ENCODE results near the gene ALKBH4. TPM values are rescaled to one million over a fixed set of nuclear protein-coding genes. Genes with fewer than 3 reads are reported as not detected.

The ALKBH4 gene
- total RNA-seq (2013; cell fraction: nucleolus; rRNA removed): 7.4 and 13.0 TPM in 2 replicates
- total RNA-seq (2014; rRNA removed) (14.6 and 16.9 TPM in 2 replicates), total RNA-seq (2014; rRNA removed; fragmentation: Illumina TruSeq; extraction: Trizol) (5.6 and 6.1 TPM in 2 replicates), total RNA-seq (2021) (11.9 and 14.8 TPM in 2 replicates), polyA plus RNA-seq (2011; rRNA removed) (2.2 and 4.7 TPM in 2 replicates), polyA plus RNA-seq (2014; fragmentation: Illumina TruSeq; extraction: Trizol) (3.1 and 4.4 TPM in 2 replicates), polyA plus RNA-seq (2014; fragmentation: Nextera tagmentation; extraction: Ambion mirVana) (1 to 10 TPM; 4.1 to 9.1 TPM), polyA plus RNA-seq (2014; rRNA removed) (14.8 and 16.4 TPM in 2 replicates), polyA plus RNA-seq (2016; fragmentation: Nextera tagmentation; extraction: Ambion mirVana) (10 to 100 TPM; 13.6 to 15.7 TPM), polyA minus RNA-seq (2011; rRNA and poly(A)+ RNA removed) (1.8 and 2.9 TPM in 2 replicates), Bru-seq, nascent RNA (percentile 59 among the genes with signal in this experiment), BruChase-seq, experiment 1, labeled RNA remaining after a 6-hour chase (percentile 58 among the genes with signal in this experiment), BruChase-seq, experiment 2, labeled RNA remaining after a 2-hour chase (percentile 61 among the genes with signal in this experiment)
- 2.5 TPM for polyA plus RNA-seq (2011; ENCODE audit: low read depth)
- polyA plus RNA-seq (2011; cell fraction: cytosol; rRNA removed): 7.6 and 12.6 TPM in 2 replicates
- polyA plus RNA-seq (2011; cell fraction: nucleus; rRNA removed): 3.2 and 5.7 TPM in 2 replicates
- polyA plus RNA-seq (2012): 7.5 and 7.6 TPM in 2 replicates
- 1.2 and 3.3 TPM in 2 replicates for polyA minus RNA-seq (2011; cell fraction: cytosol; rRNA and poly(A)+ RNA removed)
- polyA minus RNA-seq (2011; cell fraction: nucleus; rRNA and poly(A)+ RNA removed): 2.4 and 4.1 TPM in 2 replicates
- long read RNA-seq, experiment 1, transcript ALKBH4-201 (3 exons, 2,105 nt): major isoform, 11 of 17 reads
- long read RNA-seq, experiment 1, partial matches to known transcripts: 0 of 17 reads
- long read RNA-seq, experiment 1, other reads (novel, unspliced or antisense): 4 of 17 reads
- long read RNA-seq, experiment 2, partial matches to known transcripts: 0 of 9 reads
- long read RNA-seq, experiment 2, other reads (novel, unspliced or antisense): 4 of 9 reads

- peak within 1 kb of the TSS; percentile 89 for H3K27ac ChIP-seq (ENCODE audit: control insufficient read depth, insufficient read depth)
- H3K9ac ChIP-seq (ENCODE audit: control insufficient read depth, insufficient read depth, low read length): peak within 1 kb of the TSS; percentile 98
- peaks cover 33% of the 10 kb centered on the region for H3K79me2 ChIP-seq (ENCODE audit: control insufficient read depth, insufficient read depth, low read length)
- ChIA-PET RAD21 (ENCODE audit: unreplicated experiment) (interaction anchor here (0.6 to 1.7 kb wide), 11 partner anchors 19 to 186 kb away, joined by 3 to 11 read pairs (median 3); no protein-coding TSS in a partner anchor), POLR2A (interaction anchor here (0.6 to 2.4 kb wide), 8 partner anchors 19 to 60 kb away, joined by 3 to 9 read pairs (median 4); no protein-coding TSS in a partner anchor), SMC1A (ENCODE audit: uncharacterized antibody, unreplicated experiment) (interaction anchor here (0.8 to 3.7 kb wide), 10 partner anchors 19 to 69 kb away, joined by 3 to 32 read pairs (median 4); partner anchors contain the start of gene PRKRIP1), CTCF (interaction anchor here (1.0 to 7.0 kb wide), 8 partner anchors 14 to 185 kb away, joined by 3 to 94 read pairs (median 10); partner anchors contain the start of gene POLR2J)
- FAIRE-seq (peak; percentile 96), ATAC-seq (peak; percentile 94), DNase-seq (ENCODE audit: low read depth, low spot score) (no peak)
- in situ Hi-C loops (cut with MboI) (no loop called here), intact Hi-C loops (cut with micrococcal nuclease; ENCODE audit: unreplicated experiment) (loop anchor here (5.0 kb wide), 1 partner anchor 177 kb away; the partner anchor contains the start of gene SH2B2)
- H4K20me1 ChIP-seq (ENCODE audit: control insufficient read depth, insufficient read depth): no peaks in the 10 kb centered on the region
- H3K27me3 ChIP-seq (replicated peaks in 1 of 2; ENCODE audit: control insufficient read depth in 2 of 2, insufficient read depth in 2 of 2, low read length in 1 of 2): no peaks in the 10 kb centered on the region
- under 1% methylated on average over 81 of the region's 81 CpGs for WGBS (ENCODE audit: insufficient coverage, insufficient replicate concordance, low lambda C conversion rate, missing lambda C conversion rate)
- H3K4me1 ChIP-seq (ENCODE audit: control insufficient read depth, insufficient read depth, low read length): peaks cover 15% of the 10 kb centered on the region
- peak within 1 kb of the TSS; percentile 99 for H2AFZ ChIP-seq (ENCODE audit: control insufficient read depth, low read depth, low read length)
- peaks cover 0 to 10% of the 10 kb centered on the region in 2 experiments; a peak in 3 of 4 replicates for H3K36me3 ChIP-seq (ENCODE audit: control insufficient read depth in 2 of 2, insufficient read depth in 2 of 2, low read length in 1 of 2)
- H3K4me3 ChIP-seq: peak within 1 kb of the TSS; percentile 93
- H3K9me3 ChIP-seq (replicated peaks; ENCODE audit: control insufficient read depth, insufficient read depth, low read length): no peaks in the 10 kb centered on the region
- peak within 1 kb of the TSS; percentile 92 for H3K4me2 ChIP-seq (ENCODE audit: control insufficient read depth, insufficient read depth)
- no TSS peak for BruUV-seq (replicated peaks)
- peak; percentile 82 for TF ChIP-seq NR2C1 (IDR thresholded peaks at IDR 0.05)
- TF ChIP-seq EED (IDR thresholded peaks at IDR 0.05; ENCODE audit: low read depth): no peak
- TF ChIP-seq SMC3 (IDR thresholded peaks at IDR 0.05; ENCODE audit: borderline replicate concordance, low read length): no peak
- TF ChIP-seq NBN (IDR thresholded peaks at IDR 0.05): no peak
- no peak for TF ChIP-seq FOS (IDR thresholded peaks at IDR 0.05; ENCODE audit: borderline replicate concordance, extremely low read depth, insufficient read length)
- TF ChIP-seq SUZ12 (IDR thresholded peaks at IDR 0.05; ENCODE audit: unreplicated experiment): no peak
- no peak for TF ChIP-seq JUND (IDR thresholded peaks at IDR 0.05; ENCODE audit: low read depth, low read length)
- TF ChIP-seq MYB (IDR thresholded peaks at IDR 0.05; ENCODE audit: borderline replicate concordance, low read depth, low read length): no peak
- peak; percentile 95 for TF ChIP-seq POLR2A (IDR thresholded peaks at IDR 0.05; ENCODE audit: low read depth, low read length)
- TF ChIP-seq ZBTB11 (CRISPR knock-in tag; IDR thresholded peaks at IDR 0.05): no peak
- TF ChIP-seq MEF2A (IDR thresholded peaks at IDR 0.05; ENCODE audit: insufficient read depth, low read depth, low read length): 0 out of 2 replicates have a peak, but pooled peaks have one; percentile 45
- peak; percentile 65; the same call in 1 of the 2 replicates for TF ChIP-seq GATAD2B (conservative IDR thresholded peaks at IDR 0.05; ENCODE audit: low read depth)
- TF ChIP-seq TCF7 (IDR thresholded peaks at IDR 0.05; ENCODE audit: borderline replicate concordance): no peak
- TF ChIP-seq YY1 (IDR thresholded peaks at IDR 0.05; ENCODE audit: low read depth, low read length): peak; percentile 96
- peak; percentile 37; the same call in 1 of the 3 replicates for TF ChIP-seq POU2F2 (IDR thresholded peaks at IDR 0.05; ENCODE audit: borderline replicate concordance, low read depth, low read length)
- no peak for TF ChIP-seq WRNIP1 (IDR thresholded peaks at IDR 0.05; ENCODE audit: borderline replicate concordance, low read depth, low read length)
- TF ChIP-seq SUPT20H (IDR thresholded peaks at IDR 0.05; ENCODE audit: borderline replicate concordance, control insufficient read depth, low read depth, low read length): no peak
Observed at GRCh38 chr7:102464577-102465280, at the start of gene ALKBH4, which contains the start of gene LRWD1. TSS of gene ALKBH4 (minus strand) at chr7:102464863. CDS start at chr7:102464836, 27 bp downstream. TSS of gene LRWD1 (plus strand) at chr7:102464984. CDS start at chr7:102465081, 97 bp downstream.

Measured in GM12878 (cell line).